WTC11 (cell line): Measurements from ENCODE around the gene SLC6A5. TPM values are rescaled to one million over a fixed set of nuclear protein-coding genes. Genes with fewer than 3 reads are reported as not detected.

Experiments used
- ATAC-seq: fragments of 200-7000 bp; cut with Tn5 transposase; 2 replicates; pipeline ENCODE4 v1.10.0; 2021; ENCODE audit warnings: mild to moderate bottlenecking, moderate library complexity
- CTCF ChIA-PET: fragments of 300-600 bp; sonication (Branson Sonifier 250); formaldehyde crosslinking; loops from one replicate; lab custom pipeline; 2021; ENCODE audit warnings: antibody characterized with exemption; lab: Charles Lee
- POLR2A ChIA-PET: fragments of 350-600 bp; sonication (Branson Sonifier 250); formaldehyde crosslinking; loops from one replicate; lab custom pipeline; 2021; ENCODE audit warnings: antibody characterized with exemption; lab: Charles Lee
- DNase-seq: peaks from one replicate; pipeline ENCODE4 v3.0.0; 2021; ENCODE audit warnings: low spot score
- H3K27ac Mint-ChIP-seq: 2 replicates; pipeline ENCODE4 v1.8.0; 2021; ENCODE audit warnings: mixed read lengths
- H3K27me3 Mint-ChIP-seq: 2 replicates; pipeline ENCODE4 v1.8.0; 2021; ENCODE audit warnings: low read depth, mild to moderate bottlenecking, moderate library complexity, mixed read lengths
- H3K36me3 Mint-ChIP-seq: 2 replicates; pipeline ENCODE4 v1.8.0; 2021; ENCODE audit warnings: mixed read lengths
- H3K4me1 Mint-ChIP-seq: 2 replicates; pipeline ENCODE4 v1.8.0; 2022; ENCODE audit warnings: mixed read lengths
- H3K4me3 Mint-ChIP-seq: 2 replicates; pipeline ENCODE4 v1.8.0; 2021; ENCODE audit warnings: mild to moderate bottlenecking, moderate library complexity, mixed read lengths
- H3K9me3 Mint-ChIP-seq: 2 replicates; pipeline ENCODE4 v1.8.0; 2021; ENCODE audit warnings: mixed read lengths
- CBFB ChIP-seq: sonication (generic); formaldehyde crosslinking; IDR thresholded peaks from 2 replicates; pipeline ENCODE4 v1.8.1; 2022; ENCODE audit warnings: mild to moderate bottlenecking, low read depth, missing genetic modification reagents
- ESRRA ChIP-seq: sonication (generic); formaldehyde crosslinking; IDR thresholded peaks from 2 replicates; pipeline ENCODE4 v1.8.1; 2022; ENCODE audit warnings: mild to moderate bottlenecking, missing genetic modification reagents, borderline replicate concordance
- FOXP1 ChIP-seq: sonication (generic); formaldehyde crosslinking; IDR thresholded peaks from 2 replicates; pipeline ENCODE4 v1.8.0; 2022; ENCODE audit warnings: missing genetic modification reagents, mild to moderate bottlenecking, moderate library complexity, borderline replicate concordance
- GTF2I ChIP-seq: fragments of 250-450 bp; sonication (Bioruptor Pico); conservative IDR thresholded peaks from 2 replicates; pipeline ENCODE4 v1.4.0; 2021; ENCODE audit warnings: mild to moderate bottlenecking
- HMGA2 ChIP-seq: fragments of 250-450 bp; sonication (Bioruptor Pico); IDR thresholded peaks from 2 replicates; pipeline ENCODE4 v1.4.0; 2021; ENCODE audit warnings: mild to moderate bottlenecking, moderate library complexity
- IRF1 ChIP-seq: sonication (generic); formaldehyde crosslinking; IDR thresholded peaks from 2 replicates; pipeline ENCODE4 v1.8.0; 2023; ENCODE audit warnings: missing genetic modification reagents
- JAZF1 ChIP-seq: fragments of 250-450 bp; sonication (Bioruptor Pico); IDR thresholded peaks from 2 replicates; pipeline ENCODE4 v1.9.0; 2021; ENCODE audit warnings: moderate library complexity, mild to moderate bottlenecking, inconsistent platforms
- KAT7 ChIP-seq: sonication (generic); formaldehyde crosslinking; IDR thresholded peaks from 2 replicates; pipeline ENCODE4 v1.8.1; 2023; ENCODE audit warnings: missing genetic modification reagents, mild to moderate bottlenecking, borderline replicate concordance
- MXD4 ChIP-seq: fragments of 250-450 bp; sonication (Bioruptor Pico); IDR thresholded peaks from 2 replicates; pipeline ENCODE4 v1.8.0; 2021; ENCODE audit warnings: mild to moderate bottlenecking, moderate library complexity, borderline replicate concordance
- NFATC4 ChIP-seq: fragments of 250-450 bp; sonication (Bioruptor Pico); IDR thresholded peaks from 2 replicates; pipeline ENCODE4 v1.9.0; 2021; ENCODE audit warnings: mild to moderate bottlenecking
- OVOL2 ChIP-seq: fragments of 250-450 bp; sonication (Bioruptor Pico); IDR thresholded peaks from 2 replicates; pipeline ENCODE4 v1.9.0; 2021; ENCODE audit warnings: mild to moderate bottlenecking, borderline replicate concordance
- PRRX2 ChIP-seq: fragments of 250-450 bp; sonication (Bioruptor Pico); IDR thresholded peaks from 2 replicates; pipeline ENCODE4 v1.8.0; 2021; ENCODE audit warnings: mild to moderate bottlenecking
- SMAD3 ChIP-seq: sonication (generic); formaldehyde crosslinking; IDR thresholded peaks from 2 replicates; pipeline ENCODE4 v1.8.0; 2022; ENCODE audit warnings: missing genetic modification reagents, mild to moderate bottlenecking, borderline replicate concordance
- SMAD4 ChIP-seq: sonication (generic); formaldehyde crosslinking; IDR thresholded peaks from 2 replicates; pipeline ENCODE4 v1.8.0; 2022; ENCODE audit warnings: mild to moderate bottlenecking, missing genetic modification reagents
- TEAD1 ChIP-seq: sonication (generic); formaldehyde crosslinking; IDR thresholded peaks from 2 replicates; pipeline ENCODE4 v1.8.0; 2022; ENCODE audit warnings: mild to moderate bottlenecking, missing genetic modification reagents
- TEAD4 ChIP-seq: sonication (generic); formaldehyde crosslinking; IDR thresholded peaks from 2 replicates; pipeline ENCODE4 v1.8.0; 2022; ENCODE audit warnings: mild to moderate bottlenecking, missing genetic modification reagents
- ZNF317 ChIP-seq: sonication (generic); formaldehyde crosslinking; IDR thresholded peaks from 2 replicates; pipeline ENCODE4 v1.8.1; 2023; ENCODE audit warnings: low read depth, mild to moderate bottlenecking, moderate library complexity, missing genetic modification reagents, borderline replicate concordance
- ZNF416 ChIP-seq: fragments of 250-450 bp; sonication (Bioruptor Pico); IDR thresholded peaks from 2 replicates; pipeline ENCODE4 v1.9.0; 2021; ENCODE audit warnings: mild to moderate bottlenecking, inconsistent platforms
- ZNF423 ChIP-seq: fragments of 250-450 bp; sonication (Bioruptor Pico); IDR thresholded peaks from 2 replicates; pipeline ENCODE4 v2.1.2; 2022; ENCODE audit warnings: mild to moderate bottlenecking, moderate library complexity
- total RNA-seq: library from RNA; stranded (reverse); gene quantifications from 3 replicates; pipeline ENCODE4 v1.2.3, GENCODE V29; 2021
- TF ChIP-seq, protein P1 (sequence below): sonication (generic); formaldehyde crosslinking; IDR thresholded peaks from 2 replicates; pipeline ENCODE4 v1.8.1; 2022; ENCODE audit warnings: low read depth, missing genetic modification reagents, borderline replicate concordance
- TF ChIP-seq, protein P2 (sequence below): sonication (generic); formaldehyde crosslinking; IDR thresholded peaks from 2 replicates; pipeline ENCODE4 v1.8.0; 2022; ENCODE audit warnings: missing genetic modification reagents
- TF ChIP-seq, protein P3 (sequence below): sonication (generic); formaldehyde crosslinking; IDR thresholded peaks from 2 replicates; pipeline ENCODE4 v1.8.1; 2023; ENCODE audit warnings: mild to moderate bottlenecking, moderate library complexity, missing genetic modification reagents
- TF ChIP-seq, protein P4 (sequence below): sonication (generic); formaldehyde crosslinking; conservative IDR thresholded peaks from 2 replicates; pipeline ENCODE4 v1.8.1; 2023; ENCODE audit warnings: mild to moderate bottlenecking, low read depth, missing genetic modification reagents, moderate library complexity
- TF ChIP-seq, protein P5 (sequence below): sonication (generic); formaldehyde crosslinking; IDR thresholded peaks from 2 replicates; pipeline ENCODE4 v1.8.1; 2023; ENCODE audit warnings: mild to moderate bottlenecking, missing genetic modification reagents, borderline replicate concordance

SLC6A5 gene
- total RNA-seq, 1 experiment from 2014 or later: not detected

- no peak for TF ChIP-seq IRF1 (CRISPR knock-in tag)
- TF ChIP-seq KAT7: no peak
- TF ChIP-seq FOXP1 (CRISPR knock-in tag): no peak
- TF ChIP-seq, protein P1, sequence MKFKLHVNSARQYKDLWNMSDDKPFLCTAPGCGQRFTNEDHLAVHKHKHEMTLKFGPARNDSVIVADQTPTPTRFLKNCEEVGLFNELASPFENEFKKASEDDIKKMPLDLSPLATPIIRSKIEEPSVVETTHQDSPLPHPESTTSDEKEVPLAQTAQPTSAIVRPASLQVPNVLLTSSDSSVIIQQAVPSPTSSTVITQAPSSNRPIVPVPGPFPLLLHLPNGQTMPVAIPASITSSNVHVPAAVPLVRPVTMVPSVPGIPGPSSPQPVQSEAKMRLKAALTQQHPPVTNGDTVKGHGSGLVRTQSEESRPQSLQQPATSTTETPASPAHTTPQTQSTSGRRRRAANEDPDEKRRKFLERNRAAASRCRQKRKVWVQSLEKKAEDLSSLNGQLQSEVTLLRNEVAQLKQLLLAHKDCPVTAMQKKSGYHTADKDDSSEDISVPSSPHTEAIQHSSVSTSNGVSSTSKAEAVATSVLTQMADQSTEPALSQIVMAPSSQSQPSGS: no peak
- no peak for TF ChIP-seq PRRX2 (CRISPR knock-in tag)
- TF ChIP-seq, protein P2, sequence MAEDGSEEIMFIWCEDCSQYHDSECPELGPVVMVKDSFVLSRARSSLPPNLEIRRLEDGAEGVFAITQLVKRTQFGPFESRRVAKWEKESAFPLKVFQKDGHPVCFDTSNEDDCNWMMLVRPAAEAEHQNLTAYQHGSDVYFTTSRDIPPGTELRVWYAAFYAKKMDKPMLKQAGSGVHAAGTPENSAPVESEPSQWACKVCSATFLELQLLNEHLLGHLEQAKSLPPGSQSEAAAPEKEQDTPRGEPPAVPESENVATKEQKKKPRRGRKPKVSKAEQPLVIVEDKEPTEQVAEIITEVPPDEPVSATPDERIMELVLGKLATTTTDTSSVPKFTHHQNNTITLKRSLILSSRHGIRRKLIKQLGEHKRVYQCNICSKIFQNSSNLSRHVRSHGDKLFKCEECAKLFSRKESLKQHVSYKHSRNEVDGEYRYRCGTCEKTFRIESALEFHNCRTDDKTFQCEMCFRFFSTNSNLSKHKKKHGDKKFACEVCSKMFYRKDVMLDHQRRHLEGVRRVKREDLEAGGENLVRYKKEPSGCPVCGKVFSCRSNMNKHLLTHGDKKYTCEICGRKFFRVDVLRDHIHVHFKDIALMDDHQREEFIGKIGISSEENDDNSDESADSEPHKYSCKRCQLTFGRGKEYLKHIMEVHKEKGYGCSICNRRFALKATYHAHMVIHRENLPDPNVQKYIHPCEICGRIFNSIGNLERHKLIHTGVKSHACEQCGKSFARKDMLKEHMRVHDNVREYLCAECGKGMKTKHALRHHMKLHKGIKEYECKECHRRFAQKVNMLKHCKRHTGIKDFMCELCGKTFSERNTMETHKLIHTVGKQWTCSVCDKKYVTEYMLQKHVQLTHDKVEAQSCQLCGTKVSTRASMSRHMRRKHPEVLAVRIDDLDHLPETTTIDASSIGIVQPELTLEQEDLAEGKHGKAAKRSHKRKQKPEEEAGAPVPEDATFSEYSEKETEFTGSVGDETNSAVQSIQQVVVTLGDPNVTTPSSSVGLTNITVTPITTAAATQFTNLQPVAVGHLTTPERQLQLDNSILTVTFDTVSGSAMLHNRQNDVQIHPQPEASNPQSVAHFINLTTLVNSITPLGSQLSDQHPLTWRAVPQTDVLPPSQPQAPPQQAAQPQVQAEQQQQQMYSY (CRISPR knock-in tag): no peak
- TF ChIP-seq ZNF423 (CRISPR knock-in tag): no peak
- TF ChIP-seq TEAD1: no peak
- no peak for TF ChIP-seq ESRRA
- TF ChIP-seq, protein P3, sequence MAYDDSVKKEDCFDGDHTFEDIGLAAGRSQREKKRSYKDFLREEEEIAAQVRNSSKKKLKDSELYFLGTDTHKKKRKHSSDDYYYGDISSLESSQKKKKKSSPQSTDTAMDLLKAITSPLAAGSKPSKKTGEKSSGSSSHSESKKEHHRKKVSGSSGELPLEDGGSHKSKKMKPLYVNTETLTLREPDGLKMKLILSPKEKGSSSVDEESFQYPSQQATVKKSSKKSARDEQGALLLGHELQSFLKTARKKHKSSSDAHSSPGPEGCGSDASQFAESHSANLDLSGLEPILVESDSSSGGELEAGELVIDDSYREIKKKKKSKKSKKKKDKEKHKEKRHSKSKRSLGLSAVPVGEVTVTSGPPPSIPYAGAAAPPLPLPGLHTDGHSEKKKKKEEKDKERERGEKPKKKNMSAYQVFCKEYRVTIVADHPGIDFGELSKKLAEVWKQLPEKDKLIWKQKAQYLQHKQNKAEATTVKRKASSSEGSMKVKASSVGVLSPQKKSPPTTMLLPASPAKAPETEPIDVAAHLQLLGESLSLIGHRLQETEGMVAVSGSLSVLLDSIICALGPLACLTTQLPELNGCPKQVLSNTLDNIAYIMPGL (CRISPR knock-in tag): no peak
- TF ChIP-seq ZNF416 (CRISPR knock-in tag): no peak
- TF ChIP-seq HMGA2: no peak
- CTCF ChIA-PET: interaction anchor here (1.5 kb wide), 1 partner anchor 11 kb away, joined by 3 read pairs; no protein-coding TSS in a partner anchor
- POLR2A ChIA-PET: no interaction called here
- Mint-ChIP-seq H3K9me3 (no peaks in the 10 kb centered on the region), H3K4me1 (no peaks in the 10 kb centered on the region), H3K36me3 (no peaks in the 10 kb centered on the region), H3K27ac (no peak overlapping the region), H3K4me3 (no peak overlapping the region), H3K27me3 (peaks cover 19% of the 10 kb centered on the region)
- no peak for DNase-seq
- ATAC-seq: no peak
Measured at GRCh38 chr11:20589796-20590195, 9.6 kb upstream of the SLC6A5 start.

DNA sequence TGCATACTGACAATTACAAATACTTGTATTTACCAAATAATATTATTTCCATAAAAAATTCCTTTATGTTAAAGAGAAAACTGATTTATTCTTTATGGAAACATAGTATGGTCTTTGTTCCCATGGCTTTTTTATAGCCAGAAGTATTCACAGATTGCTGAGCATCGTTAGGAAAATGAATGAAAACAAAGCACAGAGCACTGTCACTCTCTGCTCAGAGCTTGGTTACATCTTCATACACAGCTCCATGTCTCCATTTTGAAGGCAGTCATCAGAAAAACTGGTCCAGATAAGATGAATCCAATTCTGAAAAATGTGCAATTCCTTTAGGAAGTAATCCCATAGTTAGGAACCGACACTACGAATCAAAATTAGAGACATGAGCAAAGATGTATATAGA lies 9.0 kb upstream of the SLC6A5 start:
- no peaks in the 10 kb centered on the region for H3K4me1 Mint-ChIP-seq
- POLR2A ChIA-PET: no interaction called here
- peaks cover 25% of the 10 kb centered on the region for H3K27me3 Mint-ChIP-seq
- no peak overlapping the region for H3K27ac Mint-ChIP-seq
- H3K4me3 Mint-ChIP-seq: no peak overlapping the region
- ATAC-seq: no peak
- H3K36me3 Mint-ChIP-seq: no peaks in the 10 kb centered on the region
- CTCF ChIA-PET: interaction anchor here (1.5 kb wide), 1 partner anchor 10 kb away, joined by 3 read pairs; no protein-coding TSS in a partner anchor
- DNase-seq: no peak
- no peaks in the 10 kb centered on the region for H3K9me3 Mint-ChIP-seq
- TF ChIP-seq JAZF1 (no peak), GTF2I (CRISPR knock-in tag) (no peak), CBFB (CRISPR knock-in tag) (no peak), ZNF416 (CRISPR knock-in tag) (no peak), OVOL2 (CRISPR knock-in tag) (no peak), NFATC4 (CRISPR knock-in tag) (no peak), MXD4 (CRISPR knock-in tag) (no peak), SMAD3 (CRISPR knock-in tag) (no peak), TEAD4 (CRISPR knock-in tag) (no peak), ZNF317 (no peak), SMAD4 (CRISPR knock-in tag) (no peak)
- TF ChIP-seq, protein P4, sequence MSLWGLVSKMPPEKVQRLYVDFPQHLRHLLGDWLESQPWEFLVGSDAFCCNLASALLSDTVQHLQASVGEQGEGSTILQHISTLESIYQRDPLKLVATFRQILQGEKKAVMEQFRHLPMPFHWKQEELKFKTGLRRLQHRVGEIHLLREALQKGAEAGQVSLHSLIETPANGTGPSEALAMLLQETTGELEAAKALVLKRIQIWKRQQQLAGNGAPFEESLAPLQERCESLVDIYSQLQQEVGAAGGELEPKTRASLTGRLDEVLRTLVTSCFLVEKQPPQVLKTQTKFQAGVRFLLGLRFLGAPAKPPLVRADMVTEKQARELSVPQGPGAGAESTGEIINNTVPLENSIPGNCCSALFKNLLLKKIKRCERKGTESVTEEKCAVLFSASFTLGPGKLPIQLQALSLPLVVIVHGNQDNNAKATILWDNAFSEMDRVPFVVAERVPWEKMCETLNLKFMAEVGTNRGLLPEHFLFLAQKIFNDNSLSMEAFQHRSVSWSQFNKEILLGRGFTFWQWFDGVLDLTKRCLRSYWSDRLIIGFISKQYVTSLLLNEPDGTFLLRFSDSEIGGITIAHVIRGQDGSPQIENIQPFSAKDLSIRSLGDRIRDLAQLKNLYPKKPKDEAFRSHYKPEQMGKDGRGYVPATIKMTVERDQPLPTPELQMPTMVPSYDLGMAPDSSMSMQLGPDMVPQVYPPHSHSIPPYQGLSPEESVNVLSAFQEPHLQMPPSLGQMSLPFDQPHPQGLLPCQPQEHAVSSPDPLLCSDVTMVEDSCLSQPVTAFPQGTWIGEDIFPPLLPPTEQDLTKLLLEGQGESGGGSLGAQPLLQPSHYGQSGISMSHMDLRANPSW (CRISPR knock-in tag): no peak
- TF ChIP-seq, protein P5, sequence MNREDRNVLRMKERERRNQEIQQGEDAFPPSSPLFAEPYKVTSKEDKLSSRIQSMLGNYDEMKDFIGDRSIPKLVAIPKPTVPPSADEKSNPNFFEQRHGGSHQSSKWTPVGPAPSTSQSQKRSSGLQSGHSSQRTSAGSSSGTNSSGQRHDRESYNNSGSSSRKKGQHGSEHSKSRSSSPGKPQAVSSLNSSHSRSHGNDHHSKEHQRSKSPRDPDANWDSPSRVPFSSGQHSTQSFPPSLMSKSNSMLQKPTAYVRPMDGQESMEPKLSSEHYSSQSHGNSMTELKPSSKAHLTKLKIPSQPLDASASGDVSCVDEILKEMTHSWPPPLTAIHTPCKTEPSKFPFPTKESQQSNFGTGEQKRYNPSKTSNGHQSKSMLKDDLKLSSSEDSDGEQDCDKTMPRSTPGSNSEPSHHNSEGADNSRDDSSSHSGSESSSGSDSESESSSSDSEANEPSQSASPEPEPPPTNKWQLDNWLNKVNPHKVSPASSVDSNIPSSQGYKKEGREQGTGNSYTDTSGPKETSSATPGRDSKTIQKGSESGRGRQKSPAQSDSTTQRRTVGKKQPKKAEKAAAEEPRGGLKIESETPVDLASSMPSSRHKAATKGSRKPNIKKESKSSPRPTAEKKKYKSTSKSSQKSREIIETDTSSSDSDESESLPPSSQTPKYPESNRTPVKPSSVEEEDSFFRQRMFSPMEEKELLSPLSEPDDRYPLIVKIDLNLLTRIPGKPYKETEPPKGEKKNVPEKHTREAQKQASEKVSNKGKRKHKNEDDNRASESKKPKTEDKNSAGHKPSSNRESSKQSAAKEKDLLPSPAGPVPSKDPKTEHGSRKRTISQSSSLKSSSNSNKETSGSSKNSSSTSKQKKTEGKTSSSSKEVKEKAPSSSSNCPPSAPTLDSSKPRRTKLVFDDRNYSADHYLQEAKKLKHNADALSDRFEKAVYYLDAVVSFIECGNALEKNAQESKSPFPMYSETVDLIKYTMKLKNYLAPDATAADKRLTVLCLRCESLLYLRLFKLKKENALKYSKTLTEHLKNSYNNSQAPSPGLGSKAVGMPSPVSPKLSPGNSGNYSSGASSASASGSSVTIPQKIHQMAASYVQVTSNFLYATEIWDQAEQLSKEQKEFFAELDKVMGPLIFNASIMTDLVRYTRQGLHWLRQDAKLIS (CRISPR knock-in tag): no peak
